Bronchial epithelial cell (primary cell): ENCODE results near the gene TUBB6. TPM values are rescaled to one million over a fixed set of nuclear protein-coding genes. Genes with fewer than 3 reads are reported as not detected.

Experiments
- DNase-seq: peaks from one replicate; pipeline ENCODE4 v3.0.0-alpha.2; 2010; ENCODE audit warnings: low read depth
- FAIRE-seq: peaks from 2 replicates; lab custom pipeline; 2011; peaks lifted over from hg19 to GRCh38; lab: Jason Lieb, UNC
- H3K27me3 ChIP-seq: 2 replicates; pipeline ENCODE4 v1.5.1; 2011; ENCODE audit warnings: low read length; ENCODE audit not compliant: control insufficient read depth, insufficient read depth
- H3K36me3 ChIP-seq: 2 replicates; pipeline ENCODE4 v1.5.1; 2011; ENCODE audit warnings: low read length; ENCODE audit not compliant: control insufficient read depth, insufficient read depth
- H3K4me3 ChIP-seq: 2 replicates; pipeline ENCODE4 v1.5.1; 2011; ENCODE audit warnings: mild to moderate bottlenecking, low read depth, low read length, control low read depth
- total RNA-seq: library from RNA; depleted of rRNA; stranded (reverse); fragments of >200 nt; gene quantifications from 2 replicates; pipeline ENCODE4 v1.2.1, GENCODE V29; 2014
- TF ChIP-seq, protein P1 (sequence below): IDR thresholded peaks from 2 replicates; pipeline ENCODE4 v1.5.1; 2011; ENCODE audit warnings: mild to moderate bottlenecking, moderate library complexity, low read length, control low read depth, inconsistent platforms; ENCODE audit not compliant: insufficient read depth, severe bottlenecking

TUBB6 gene
- total RNA-seq, 1 donor from 2014 or later: 468 TPM

- Histone ChIP-seq H3K36me3 (peaks cover 16% of the 10 kb centered on the region), H3K4me3 (no peak overlapping the region), H3K27me3 (no peaks in the 10 kb centered on the region)
- TF ChIP-seq, protein P1, sequence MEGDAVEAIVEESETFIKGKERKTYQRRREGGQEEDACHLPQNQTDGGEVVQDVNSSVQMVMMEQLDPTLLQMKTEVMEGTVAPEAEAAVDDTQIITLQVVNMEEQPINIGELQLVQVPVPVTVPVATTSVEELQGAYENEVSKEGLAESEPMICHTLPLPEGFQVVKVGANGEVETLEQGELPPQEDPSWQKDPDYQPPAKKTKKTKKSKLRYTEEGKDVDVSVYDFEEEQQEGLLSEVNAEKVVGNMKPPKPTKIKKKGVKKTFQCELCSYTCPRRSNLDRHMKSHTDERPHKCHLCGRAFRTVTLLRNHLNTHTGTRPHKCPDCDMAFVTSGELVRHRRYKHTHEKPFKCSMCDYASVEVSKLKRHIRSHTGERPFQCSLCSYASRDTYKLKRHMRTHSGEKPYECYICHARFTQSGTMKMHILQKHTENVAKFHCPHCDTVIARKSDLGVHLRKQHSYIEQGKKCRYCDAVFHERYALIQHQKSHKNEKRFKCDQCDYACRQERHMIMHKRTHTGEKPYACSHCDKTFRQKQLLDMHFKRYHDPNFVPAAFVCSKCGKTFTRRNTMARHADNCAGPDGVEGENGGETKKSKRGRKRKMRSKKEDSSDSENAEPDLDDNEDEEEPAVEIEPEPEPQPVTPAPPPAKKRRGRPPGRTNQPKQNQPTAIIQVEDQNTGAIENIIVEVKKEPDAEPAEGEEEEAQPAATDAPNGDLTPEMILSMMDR: no peak
- no peak for FAIRE-seq
- DNase-seq: no peak
Measured at GRCh38 chr18:12334366-12334808, 26.3 kb downstream of the TUBB6 start.

DNA sequence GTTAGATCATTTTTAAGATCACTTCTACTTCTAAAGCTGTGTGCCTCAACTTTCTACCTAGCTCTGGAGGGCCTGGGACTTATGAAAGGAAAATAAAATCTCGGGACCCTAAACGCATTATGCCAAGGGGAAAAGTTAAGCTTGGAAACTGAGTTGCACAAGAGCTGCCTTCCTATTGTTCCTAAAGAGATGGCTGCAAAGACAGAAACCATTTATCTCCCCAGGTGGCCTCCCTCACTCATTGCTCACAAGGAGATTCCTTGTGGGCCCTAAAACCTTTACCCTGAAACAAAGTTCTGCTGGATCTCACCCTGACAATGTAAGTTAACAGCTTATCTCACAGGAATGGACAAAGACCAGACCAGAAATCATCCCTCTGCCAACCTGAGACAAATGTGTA, 26.8 kb downstream of the TUBB6 start:
- H3K27me3 ChIP-seq: no peaks in the 10 kb centered on the region
- TF ChIP-seq, protein P1: no peak
- DNase-seq (no peak), FAIRE-seq (peak; percentile 18)
- H3K4me3 ChIP-seq: no peak overlapping the region
- H3K36me3 ChIP-seq: peaks cover 14% of the 10 kb centered on the region

- TF ChIP-seq, protein P1: no peak
- no peak for DNase-seq
- FAIRE-seq: no peak
- H3K27me3 ChIP-seq: no peaks in the 10 kb centered on the region
- H3K4me3 ChIP-seq: no peak overlapping the region
- peaks cover 14% of the 10 kb centered on the region for H3K36me3 ChIP-seq
Measured at GRCh38 chr18:12335503-12335902, 27.5 kb downstream of the TUBB6 start.

GRCh38 chr18:12336171-12336613, 28.2 kb downstream of the TUBB6 start:
- Histone ChIP-seq H3K36me3 (peaks cover 14% of the 10 kb centered on the region), H3K4me3 (no peak overlapping the region), H3K27me3 (no peaks in the 10 kb centered on the region)
- FAIRE-seq (no peak), DNase-seq (peak; percentile 72)
- TF ChIP-seq, protein P1: no peak

DNA sequence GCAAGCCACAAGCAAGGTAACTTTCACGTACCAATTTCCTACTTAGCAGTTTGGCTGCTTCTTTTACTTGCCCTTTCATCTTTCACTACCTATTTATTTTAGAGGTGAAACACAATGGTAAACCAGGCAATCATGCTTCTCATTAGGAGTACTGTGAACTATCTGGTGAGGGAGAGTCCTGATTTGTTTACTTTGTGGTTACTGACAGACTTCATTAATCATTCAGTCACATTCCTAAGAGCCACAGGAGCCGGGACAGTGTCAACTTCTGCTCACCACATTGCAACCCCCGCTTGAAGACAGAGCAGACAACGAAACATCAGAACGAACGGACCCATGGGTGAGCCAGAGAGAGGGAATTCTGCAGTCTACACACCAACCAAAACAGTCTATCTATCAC, 28.8 kb downstream of the TUBB6 start:
- DNase-seq: peak; percentile 86
- no peak for FAIRE-seq
- TF ChIP-seq, protein P1: no peak
- no peak overlapping the region for H3K4me3 ChIP-seq
- no peaks in the 10 kb centered on the region for H3K27me3 ChIP-seq
- peaks cover 14% of the 10 kb centered on the region for H3K36me3 ChIP-seq

DNA sequence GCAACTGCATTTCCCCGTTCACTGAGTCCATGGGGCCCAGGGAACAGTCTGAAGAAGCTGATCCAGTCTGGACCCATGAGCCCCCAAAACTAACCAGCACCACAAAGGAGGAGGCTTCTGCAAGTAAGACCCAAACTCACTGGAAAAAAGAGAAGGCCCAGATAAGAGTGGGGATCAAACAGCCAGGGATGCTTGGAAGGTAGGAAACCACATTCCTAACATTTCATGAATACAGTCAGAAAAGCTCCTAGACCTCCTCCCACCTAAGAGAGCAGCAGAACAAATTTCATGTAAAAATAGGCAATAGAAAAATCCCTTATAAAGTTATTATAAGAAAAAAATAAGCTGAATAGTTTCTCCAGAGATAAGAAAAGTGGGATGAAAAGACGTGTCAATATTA, 30.3 kb downstream of the TUBB6 start:
- peaks cover 15% of the 10 kb centered on the region for H3K36me3 ChIP-seq

More for the DNA sequence above, 30.3 kb downstream of the TUBB6 start:
- TF ChIP-seq, protein P1: no peak
- FAIRE-seq (no peak), DNase-seq (no peak)
- H3K4me3 ChIP-seq: no peak overlapping the region
- no peaks in the 10 kb centered on the region for H3K27me3 ChIP-seq
